Gastroesophageal sphincter (tissue), 4 donors: ENCODE data around the gene SH3RF1. TPM values are rescaled to one million over a fixed set of nuclear protein-coding genes. Genes with fewer than 3 reads are reported as not detected.

ENCODE experiments used
- ATAC-seq: fragments of 150-250 bp; one replicate; pipeline ENCODE4 v1.9.1; 2016; ENCODE audit warnings: mild to moderate bottlenecking, moderate library complexity
- H3K27ac ChIP-seq, 4 donors: fragments of 200-600 bp; sonication (generic) in 3 of 4; 1 replicate in 3 of 4; 2 replicates in 1 of 4; pipeline ENCODE4 v1.5.1; 2016 to 2019
- H3K27me3 ChIP-seq: fragments of 200-600 bp; sonication (generic); one replicate; pipeline ENCODE4 v1.5.1; 2019
- H3K36me3 ChIP-seq, 2 donors: fragments of 200-600 bp; sonication (generic); one replicate each; pipeline ENCODE4 v1.5.1; 2019; ENCODE audit warnings: control low read depth in 1 of 2
- H3K4me1 ChIP-seq, 3 donors: fragments of 200-600 bp; sonication (generic); 1 replicate in 2 of 3; 2 replicates in 1 of 3; pipeline ENCODE4 v1.5.1; 2016 to 2019; ENCODE audit warnings: control low read depth in 2 of 3
- H3K4me3 ChIP-seq, 2 donors: fragments of 200-600 bp; sonication (generic); one replicate each; pipeline ENCODE4 v1.5.1; 2019; ENCODE audit warnings: mild to moderate bottlenecking in 1 of 2, moderate library complexity in 1 of 2
- H3K9me3 ChIP-seq, 3 donors: fragments of 200-600 bp; sonication (generic); one replicate each; pipeline ENCODE4 v1.5.1; 2017 to 2019; ENCODE audit warnings: control low read depth in 2 of 3
- CTCF ChIP-seq, 4 experiments: fragments of 200-600 bp in 2 of 4; fragments of 450-650 bp in 2 of 4; sonication (generic) in 1 of 4; IDR thresholded peaks; one replicate each; pipeline ENCODE4 v1.5.1; 2017 to 2019; ENCODE audit warnings: antibody characterized with exemption in 4 of 4, mild to moderate bottlenecking in 2 of 4, moderate library complexity in 2 of 4
- EP300 ChIP-seq: sonication (generic); formaldehyde crosslinking; IDR thresholded peaks from one replicate; pipeline ENCODE4 v1.6.1; 2017; ENCODE audit warnings: antibody characterized with exemption, mild to moderate bottlenecking
- POLR2A ChIP-seq, 2 donors: fragments of 450-650 bp; IDR thresholded peaks; one replicate each; pipeline ENCODE4 v1.6.1; 2017; ENCODE audit warnings: antibody characterized with exemption in 2 of 2, mild to moderate bottlenecking in 2 of 2, moderate library complexity in 1 of 2
- POLR2AphosphoS5 ChIP-seq: sonication (generic); formaldehyde crosslinking; IDR thresholded peaks from one replicate; pipeline ENCODE4 v1.6.1; 2017; ENCODE audit warnings: antibody characterized with exemption
- WGBS, 2 donors: methylation state at CpG; one replicate each; pipeline ENCODE4 v1.1.5; 2018; ENCODE audit warnings: low coverage in 1 of 2; 5-methylcytosine and 5-hydroxymethylcytosine counted together
- total RNA-seq, 4 donors: library from RNA; depleted of rRNA; stranded (reverse); fragments of >200 nt; gene quantifications; one replicate each; pipeline ENCODE4 v1.1.0, GENCODE V29; 2016

SH3RF1 gene
- total RNA-seq, 4 donors from 2014 or later = 9.2 to 17.6 (median 13.3) TPM

GRCh38 chr4:169252339-169253112 is 18.2 kb downstream of the SH3RF1 start:
- WGBS, 2 donors = 37 to 38% methylated on average over 4 of the region's 4 CpGs
- ATAC-seq = no peak
- peaks cover 5 to 72% (median 7%) of the 10 kb centered on the region in 3 donors for H3K4me1 ChIP-seq

GRCh38 chr4:169251291-169252235 is 19.2 kb downstream of the SH3RF1 start:
- TF ChIP-seq POLR2A (IDR thresholded peaks at IDR 0.05) = no peak
- TF ChIP-seq EP300 = no peak
- no peak for TF ChIP-seq POLR2AphosphoS5
- TF ChIP-seq CTCF (IDR thresholded peaks at IDR 0.05) = no peak
- Histone ChIP-seq H3K27ac (no peak overlapping the region), H3K27me3 (no peaks in the 10 kb centered on the region), H3K36me3 (no peaks in the 10 kb centered on the region), H3K9me3 (no peaks in the 10 kb centered on the region), H3K4me3 (no peak overlapping the region), H3K4me1 (peaks cover 2 to 63% (median 7%) of the 10 kb centered on the region in 3 donors)
- 82 to 89% methylated on average over 13 of the region's 13 CpGs for WGBS, 2 donors
- ATAC-seq = no peak

More at GRCh38 chr4:169252339-169253112, 18.2 kb downstream of the SH3RF1 start:
- H3K4me3 ChIP-seq = no peak overlapping the region
- TF ChIP-seq POLR2AphosphoS5 = no peak
- TF ChIP-seq CTCF (IDR thresholded peaks at IDR 0.05) = no peak
- no peak for TF ChIP-seq EP300
- no peak for TF ChIP-seq POLR2A (IDR thresholded peaks at IDR 0.05)
- H3K36me3 ChIP-seq = no peaks in the 10 kb centered on the region
- H3K27ac ChIP-seq = peak overlapping the region in 1 of 4 donors; percentile 28
- H3K27me3 ChIP-seq = no peaks in the 10 kb centered on the region
- no peaks in the 10 kb centered on the region for H3K9me3 ChIP-seq

GRCh38 chr4:169250796-169251195 is 20.0 kb downstream of the SH3RF1 start:
- no peaks in the 10 kb centered on the region for H3K27me3 ChIP-seq
- H3K36me3 ChIP-seq = no peaks in the 10 kb centered on the region
- ATAC-seq = no peak
- H3K4me3 ChIP-seq = no peak overlapping the region
- WGBS, 2 donors = 94 to 100% methylated on average over 1 of the region's 1 CpG
- peaks cover 2 to 57% (median 5%) of the 10 kb centered on the region in 3 donors for H3K4me1 ChIP-seq
- TF ChIP-seq POLR2AphosphoS5 = no peak
- no peak for TF ChIP-seq EP300
- no peak for TF ChIP-seq POLR2A (IDR thresholded peaks at IDR 0.05)
- no peak for TF ChIP-seq CTCF (IDR thresholded peaks at IDR 0.05)
- no peaks in the 10 kb centered on the region for H3K9me3 ChIP-seq
- no peak overlapping the region for H3K27ac ChIP-seq

GRCh38 chr4:169249999-169250398 is 20.8 kb downstream of the SH3RF1 start:
- H3K27me3 ChIP-seq = no peaks in the 10 kb centered on the region
- ATAC-seq = no peak
- no peak overlapping the region for H3K27ac ChIP-seq
- no peaks in the 10 kb centered on the region for H3K9me3 ChIP-seq
- no peak overlapping the region for H3K4me3 ChIP-seq
- TF ChIP-seq CTCF (IDR thresholded peaks at IDR 0.05) = no peak
- TF ChIP-seq POLR2AphosphoS5 = no peak
- peaks cover 2 to 49% (median 4%) of the 10 kb centered on the region in 3 donors for H3K4me1 ChIP-seq
- WGBS, 2 donors = 43 to 76% methylated on average over 2 of the region's 2 CpGs
- H3K36me3 ChIP-seq = no peaks in the 10 kb centered on the region
